Fibroblast of peridontal ligament (primary cell): Measurements from ENCODE around the gene SHLD2.
"Not testable (repeated sequence)": the region's sequence is repeated elsewhere in the genome, so short reads cannot be mapped to it uniquely, and the experiment has no call there.

Experiments
- DNase-seq: peaks from one replicate; pipeline ENCODE4 v3.0.0-alpha.2; 2010; ENCODE audit errors: extremely low read depth

Gene SHLD2

GRCh38 chr10:87085537-87085936, 9.5 kb upstream of the SHLD2 start:
- DNase-seq: no peak

- DNase-seq: no peak
Observed at GRCh38 chr10:87089746-87090145, 5.3 kb upstream of the SHLD2 start.

DNA sequence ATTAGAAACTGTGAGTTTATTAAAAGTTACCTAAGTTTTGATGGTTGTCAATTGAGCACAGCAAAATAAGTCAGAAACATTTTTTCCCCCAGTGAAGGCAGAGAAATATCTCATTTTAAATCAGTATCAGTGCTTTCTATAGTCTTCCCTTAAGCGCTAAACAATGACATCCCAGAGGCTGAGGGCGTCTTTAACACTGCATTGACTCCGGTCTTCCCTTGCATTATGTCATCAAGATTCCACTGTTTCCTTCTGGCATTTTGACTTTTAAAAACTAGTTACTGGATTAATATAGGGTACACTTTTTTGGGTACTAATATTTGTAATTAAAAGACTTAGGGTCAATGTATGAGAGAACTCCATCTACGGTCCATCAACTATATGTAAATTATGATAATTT, 4.2 kb upstream of the SHLD2 start:
- DNase-seq: no peak

GRCh38 chr10:87092376-87092860, 2.6 kb upstream of the SHLD2 start:
- DNase-seq: peak; percentile 77

DNA sequence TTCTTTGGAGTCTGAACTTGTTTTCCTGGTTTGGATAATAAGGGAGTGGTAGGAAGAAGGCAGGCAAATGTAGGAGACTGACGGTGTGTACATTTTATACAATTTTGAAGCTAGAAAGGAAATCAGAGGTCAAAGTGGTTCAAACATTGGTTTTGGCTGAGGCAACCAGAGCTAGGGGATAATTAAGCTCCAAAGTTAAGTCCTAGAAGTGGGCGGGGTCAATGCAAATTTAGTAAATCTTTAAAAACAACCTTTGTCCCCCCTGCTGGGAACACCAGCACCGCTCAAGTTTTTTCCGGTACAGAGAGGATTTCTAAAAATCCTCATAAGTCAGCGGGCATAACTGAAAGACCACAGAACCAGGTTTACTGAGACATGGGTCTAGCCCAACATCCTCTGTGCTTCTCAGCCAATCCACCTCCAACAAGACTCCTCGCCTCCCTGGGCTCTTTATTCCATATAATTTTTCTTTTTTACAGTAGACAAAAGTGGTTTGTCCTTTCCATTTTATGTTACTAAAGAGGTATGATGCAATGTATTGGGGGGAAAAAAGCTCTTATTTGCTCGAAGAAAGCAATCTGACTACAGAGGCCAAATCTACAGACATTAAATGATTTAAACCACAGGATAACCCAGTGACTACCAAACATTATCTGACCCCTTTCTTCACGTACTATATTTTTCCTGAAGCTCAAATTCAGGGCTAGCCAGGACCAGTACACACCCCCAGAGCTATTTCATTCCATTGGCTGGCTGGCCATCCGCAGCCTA, 2.0 kb upstream of the SHLD2 start:
- DNase-seq: peak; percentile 37

- DNase-seq: peak; percentile 24
Observed at GRCh38 chr10:87093632-87094372, 1.2 kb upstream of the SHLD2 start.

DNA sequence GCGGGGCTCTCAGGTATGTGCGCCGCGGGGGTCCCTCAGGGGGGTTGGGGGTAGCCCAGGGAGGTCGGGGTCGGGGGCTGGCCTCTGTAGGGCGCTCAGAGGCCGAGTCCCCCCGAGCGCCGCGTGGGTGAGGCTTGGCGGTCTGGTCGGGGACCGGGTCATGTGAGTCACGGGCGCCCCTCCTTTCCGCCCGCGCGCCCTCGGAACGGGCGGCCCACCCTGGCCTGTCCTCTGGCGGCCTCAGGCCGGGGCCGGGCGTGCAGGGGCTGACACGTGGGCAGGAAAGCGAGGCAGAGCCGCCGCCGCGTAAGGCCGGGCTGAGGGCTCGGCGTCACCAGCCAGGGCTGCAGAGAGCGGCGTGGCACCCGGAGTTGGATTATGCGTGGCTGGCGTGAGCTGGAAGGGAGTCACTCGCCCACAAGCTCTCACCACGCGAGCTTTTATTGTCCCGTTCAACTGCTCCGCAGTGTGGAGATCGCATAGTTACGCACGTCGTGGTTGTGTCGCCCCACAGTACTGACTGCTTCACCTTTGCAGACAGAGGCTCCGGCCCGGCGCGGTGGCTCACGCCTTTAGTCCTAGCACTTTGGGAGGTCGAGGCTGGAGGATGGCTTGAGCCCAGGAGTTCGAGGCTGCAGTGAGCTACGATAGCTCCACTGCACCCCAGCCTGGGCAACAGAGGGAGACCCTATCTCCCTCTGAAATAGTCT, 385 bp downstream of the SHLD2 start:
- DNase-seq: peak; percentile 76

DNA sequence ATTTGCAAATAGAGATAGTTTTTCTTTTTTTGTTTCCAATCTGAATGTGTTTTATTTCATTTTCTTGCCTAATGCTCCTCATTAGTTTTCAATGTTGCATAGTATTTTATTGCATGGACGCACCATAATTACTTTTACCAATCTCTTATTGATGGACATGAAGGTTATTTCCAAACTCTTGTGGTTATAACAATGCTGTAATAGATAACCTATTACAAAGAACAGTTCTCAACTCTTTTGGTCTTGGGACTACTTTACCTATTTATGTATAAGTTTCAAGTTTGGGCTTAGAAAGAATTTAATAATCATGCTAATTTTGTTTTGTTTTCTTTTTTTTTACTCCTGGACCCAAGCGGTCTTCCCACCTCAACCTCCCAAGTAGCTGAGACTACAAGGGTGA, 7.0 kb downstream of the SHLD2 start:
- no peak for DNase-seq

- DNase-seq: not testable (repeated sequence)
Observed at GRCh38 chr10:87104727-87105126, 9.7 kb downstream of the SHLD2 start.

- no peak for DNase-seq
Observed at GRCh38 chr10:87105446-87106124, 10.6 kb downstream of the SHLD2 start.

DNA sequence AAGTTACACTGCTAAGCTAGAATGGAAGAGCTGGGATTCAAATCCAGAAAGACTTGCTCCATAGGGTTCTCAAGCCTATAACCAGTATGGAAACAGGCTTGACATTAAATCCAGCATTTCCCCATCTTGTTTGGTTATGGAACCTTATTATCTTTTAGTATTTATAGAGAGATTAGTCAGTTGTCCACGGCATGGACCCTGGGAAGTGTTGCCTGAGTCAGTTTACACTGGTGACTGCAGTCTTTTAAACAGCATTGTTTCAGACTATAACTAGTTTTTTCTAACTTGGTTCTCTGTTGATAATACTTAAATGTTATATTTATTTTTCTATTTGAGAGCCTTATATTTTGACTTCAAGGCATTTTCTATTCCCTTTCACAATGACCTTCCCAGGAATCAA, 23.1 kb downstream of the SHLD2 start:
- not testable (repeated sequence) for DNase-seq

GRCh38 chr10:87119029-87119428, 24.0 kb downstream of the SHLD2 start:
- DNase-seq: not testable (repeated sequence)

DNA sequence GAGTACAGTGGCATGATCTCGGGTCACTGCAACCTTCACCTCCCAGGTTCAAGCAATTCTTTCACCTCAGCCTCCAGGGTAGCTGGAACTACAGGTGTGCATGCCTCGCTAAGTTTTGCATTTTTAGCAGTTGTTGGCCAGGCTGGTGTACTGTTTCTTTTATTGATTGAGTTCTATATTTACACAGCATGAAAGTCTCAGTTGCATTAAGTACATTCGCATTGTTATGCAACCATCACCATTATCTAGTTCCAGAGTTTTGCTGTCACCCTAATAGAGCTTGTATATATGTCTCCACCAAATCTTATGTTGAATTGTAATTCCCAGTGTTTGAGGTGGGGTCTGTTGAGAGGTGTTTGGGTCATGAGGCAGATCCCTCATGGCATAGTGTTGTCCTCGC, 28.3 kb downstream of the SHLD2 start:
- not testable (repeated sequence) for DNase-seq

GRCh38 chr10:87127048-87127447, 32.0 kb downstream of the SHLD2 start:
- DNase-seq: not testable (repeated sequence)

GRCh38 chr10:87127607-87128156, 32.7 kb downstream of the SHLD2 start:
- DNase-seq: not testable (repeated sequence)

DNA sequence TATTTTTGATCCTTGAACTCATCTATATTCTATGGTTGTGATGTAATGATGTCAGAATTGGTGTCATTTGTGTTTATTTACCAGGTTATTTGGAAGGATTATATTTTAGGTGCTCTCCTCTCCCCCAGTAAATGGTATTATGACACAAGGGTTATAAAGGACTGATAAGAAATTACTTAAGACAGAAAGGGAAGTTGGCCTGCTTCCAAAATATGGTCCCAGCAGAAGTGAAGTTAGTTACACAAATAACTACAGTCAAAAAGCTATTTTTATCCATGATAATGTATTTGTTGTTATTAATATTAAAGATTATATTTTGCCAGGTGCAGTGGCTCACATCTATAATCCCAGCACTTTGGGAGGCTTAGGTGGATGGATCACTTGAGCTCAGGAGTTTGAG, 37.2 kb downstream of the SHLD2 start:
- DNase-seq: peak; percentile 6

DNA sequence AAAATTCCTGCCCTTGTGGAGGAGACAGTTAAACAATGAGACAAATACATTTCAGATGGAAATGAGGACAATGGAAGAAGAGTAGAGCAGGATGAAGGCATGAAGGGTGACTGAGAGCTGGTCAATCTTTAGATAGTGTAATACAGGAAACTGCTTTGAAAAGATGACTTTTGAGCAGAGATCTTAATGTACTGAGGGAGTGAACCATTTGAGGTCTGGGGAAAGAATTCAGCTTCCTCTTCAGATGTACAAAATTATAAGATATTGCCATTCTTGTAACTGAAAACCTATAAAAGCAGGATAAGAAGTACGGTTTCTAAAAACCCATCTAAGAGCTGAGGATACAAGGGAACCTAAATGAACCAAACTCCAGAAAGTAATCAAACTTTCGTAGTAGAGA, 38.9 kb downstream of the SHLD2 start:
- not testable (repeated sequence) for DNase-seq

DNA sequence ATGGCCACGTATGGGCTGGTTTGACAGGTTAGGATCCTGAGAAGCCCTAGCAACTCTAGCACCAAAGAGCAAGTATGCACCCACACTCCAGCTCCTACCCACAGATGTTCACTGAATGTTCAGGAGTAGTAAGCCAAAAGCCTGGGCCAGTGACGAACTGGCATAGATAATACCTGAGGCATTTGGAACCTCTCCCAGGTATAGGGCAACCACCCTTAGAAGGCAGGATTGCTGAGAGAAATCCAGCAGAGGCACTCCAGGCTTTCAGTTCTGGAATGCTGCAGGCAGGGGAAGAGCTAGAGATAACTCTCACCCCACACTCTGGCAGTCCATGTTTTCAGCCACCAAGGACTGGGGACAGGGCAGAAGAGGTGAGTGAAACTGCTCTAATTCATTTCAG, 39.4 kb downstream of the SHLD2 start:
- DNase-seq: not testable (repeated sequence)

DNA sequence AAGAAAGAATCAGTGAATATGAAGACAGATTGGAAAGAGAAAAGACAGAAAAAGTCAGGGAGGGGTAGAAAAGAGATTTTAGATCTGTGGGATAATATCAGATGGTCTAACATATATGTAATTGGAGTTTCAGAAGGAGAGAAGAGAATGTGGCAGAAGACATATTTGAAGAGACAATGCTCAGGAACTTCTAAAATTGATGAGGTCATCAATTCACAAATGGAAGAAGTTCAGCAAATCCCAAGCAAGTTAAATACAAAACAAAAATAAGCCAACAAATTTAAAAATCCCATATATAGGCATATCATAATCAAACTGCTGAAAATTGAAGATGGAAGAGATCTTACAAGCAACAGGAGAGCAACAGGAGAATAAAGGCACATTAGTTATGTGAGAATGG, 42.5 kb downstream of the SHLD2 start:
- not testable (repeated sequence) for DNase-seq

- DNase-seq: peak; percentile 76
Observed at GRCh38 chr10:87142230-87143108, 47.5 kb downstream of the SHLD2 start.

- not testable (repeated sequence) for DNase-seq
Observed at GRCh38 chr10:87143109-87143418, 48.1 kb downstream of the SHLD2 start.
